OCI-LY1 (cell line): ENCODE results near the gene CCDC141.

Source experiments
- H2AFZ ChIP-seq: fragments of 200-600 bp; sonication (generic), shearing (Covaris generic); 2 replicates; pipeline ENCODE4 v1.6.0; 2014; ENCODE audit warnings: antibody characterized with exemption, mild to moderate bottlenecking, low read length
- H3F3A ChIP-seq: fragments of 200-600 bp; sonication (generic), shearing (Covaris generic); 2 replicates; pipeline ENCODE4 v1.6.0; 2014; ENCODE audit warnings: mild to moderate bottlenecking, antibody characterized with exemption, low read length, moderate library complexity; ENCODE audit not compliant: insufficient read depth
- H3K27ac ChIP-seq: fragments of 200-600 bp; sonication (generic); 2 replicates; pipeline ENCODE4 v1.5.1; 2014; ENCODE audit warnings: low read length, mixed run types, mild to moderate bottlenecking, low read depth; ENCODE audit not compliant: poor library complexity, severe bottlenecking
- H3K27me3 ChIP-seq: fragments of 200-600 bp; sonication (generic); 2 replicates; pipeline ENCODE4 v1.6.0; 2014; ENCODE audit warnings: antibody characterized with exemption, mild to moderate bottlenecking, low read length, moderate library complexity; ENCODE audit not compliant: insufficient read depth
- H3K36me3 ChIP-seq: fragments of 200-600 bp; sonication (generic); 2 replicates; pipeline ENCODE4 v1.6.1; 2014; ENCODE audit warnings: mild to moderate bottlenecking, antibody characterized with exemption, low read length, moderate library complexity, mixed read lengths; ENCODE audit not compliant: insufficient read depth
- H3K4me1 ChIP-seq: fragments of 200-600 bp; sonication (generic); 2 replicates; pipeline ENCODE4 v1.5.1; 2014; ENCODE audit warnings: mild to moderate bottlenecking, low read length, moderate library complexity; ENCODE audit not compliant: insufficient read depth, severe bottlenecking
- H3K4me2 ChIP-seq: fragments of 200-600 bp; sonication (generic), shearing (Covaris generic); 2 replicates; pipeline ENCODE4 v1.6.1; 2014; ENCODE audit warnings: low read length
- H3K4me3 ChIP-seq: fragments of 200-600 bp; sonication (generic); 2 replicates; pipeline ENCODE4 v1.5.1; 2014; ENCODE audit warnings: low read length, low read depth, mild to moderate bottlenecking, mixed read lengths; ENCODE audit not compliant: poor library complexity, severe bottlenecking
- H3K79me2 ChIP-seq: fragments of 200-600 bp; shearing (Covaris generic); 2 replicates; pipeline ENCODE4 v1.6.1; 2016; ENCODE audit warnings: mixed run types, low read length, mixed read lengths; ENCODE audit not compliant: insufficient read depth
- H3K9ac ChIP-seq: fragments of 200-600 bp; sonication (generic), shearing (Covaris generic); 2 replicates; pipeline ENCODE4 v1.6.1; 2014; ENCODE audit warnings: mild to moderate bottlenecking, low read length, mixed read lengths
- H3K9me2 ChIP-seq: fragments of 200-600 bp; sonication (generic), shearing (Covaris generic); 2 replicates; pipeline ENCODE4 v1.6.1; 2014; ENCODE audit warnings: low read depth, mild to moderate bottlenecking, low read length, mixed read lengths
- H3K9me3 ChIP-seq: fragments of 200-600 bp; shearing (Covaris generic); 2 replicates; pipeline ENCODE4 v1.6.1; 2014; ENCODE audit warnings: low read length, mixed read lengths
- H4K20me1 ChIP-seq: fragments of 200-600 bp; sonication (generic), shearing (Covaris generic); 2 replicates; pipeline ENCODE4 v1.6.0; 2016; ENCODE audit warnings: mild to moderate bottlenecking, low read length; ENCODE audit not compliant: insufficient read depth
- EZH2 ChIP-seq: fragments of 200-600 bp; sonication (generic), shearing (Covaris generic); IDR thresholded peaks from 2 replicates; pipeline ENCODE4 v1.8.0; 2017; ENCODE audit warnings: borderline replicate concordance, mixed run types, mild to moderate bottlenecking, antibody characterized with exemption, low read length, moderate library complexity, mixed read lengths
- TF ChIP-seq, protein P1 (sequence below): fragments of 200-600 bp; sonication (generic), shearing (Covaris generic); IDR thresholded peaks from 2 replicates; pipeline ENCODE4 v1.5.1; 2017; ENCODE audit warnings: mild to moderate bottlenecking, antibody characterized with exemption, low read length, moderate library complexity, mixed read lengths

CCDC141 gene

DNA sequence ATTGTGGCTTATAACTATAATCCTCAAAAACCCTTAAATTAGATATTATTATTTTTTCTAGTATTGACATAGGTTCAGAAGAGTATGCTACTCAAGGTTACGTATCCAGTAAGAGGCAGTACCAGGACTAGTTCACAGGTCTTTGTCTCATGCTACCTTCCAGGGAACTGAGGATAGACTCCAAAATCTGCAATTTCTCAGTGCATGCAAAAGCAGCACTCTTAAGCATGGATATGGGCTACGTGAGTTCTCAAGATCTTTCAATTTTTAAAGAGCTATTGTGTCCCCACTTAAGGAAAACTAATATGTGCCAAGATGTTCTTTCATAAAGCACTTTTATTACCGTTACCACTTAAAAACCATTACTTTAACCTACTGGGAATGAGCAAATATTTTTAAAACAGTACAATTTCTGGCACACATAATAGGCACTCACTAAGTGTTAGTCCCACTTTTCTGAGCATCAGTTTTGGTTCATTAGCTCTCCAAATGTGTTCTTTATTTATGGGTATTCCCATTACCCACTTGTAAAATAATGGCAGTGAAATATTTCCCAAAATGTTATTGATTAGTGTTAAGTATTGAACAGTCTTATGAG, 128.9 kb downstream of the CCDC141 start:
- H3K9me3 ChIP-seq: no peaks in the 10 kb centered on the region
- H3K27ac ChIP-seq: no peak overlapping the region
- H4K20me1 ChIP-seq: no peaks in the 10 kb centered on the region
- no peaks in the 10 kb centered on the region for H3K9me2 ChIP-seq
- no peaks in the 10 kb centered on the region; the same call in 1 of the 2 replicates for H3F3A ChIP-seq
- no peak overlapping the region for H2AFZ ChIP-seq
- no peak overlapping the region for H3K4me2 ChIP-seq
- H3K9ac ChIP-seq: no peak overlapping the region
- no peaks in the 10 kb centered on the region for H3K36me3 ChIP-seq
- no peak overlapping the region for H3K4me3 ChIP-seq
- H3K27me3 ChIP-seq: no peaks in the 10 kb centered on the region
- H3K4me1 ChIP-seq: peaks cover 12% of the 10 kb centered on the region
- no peaks in the 10 kb centered on the region for H3K79me2 ChIP-seq
- TF ChIP-seq, protein P1, sequence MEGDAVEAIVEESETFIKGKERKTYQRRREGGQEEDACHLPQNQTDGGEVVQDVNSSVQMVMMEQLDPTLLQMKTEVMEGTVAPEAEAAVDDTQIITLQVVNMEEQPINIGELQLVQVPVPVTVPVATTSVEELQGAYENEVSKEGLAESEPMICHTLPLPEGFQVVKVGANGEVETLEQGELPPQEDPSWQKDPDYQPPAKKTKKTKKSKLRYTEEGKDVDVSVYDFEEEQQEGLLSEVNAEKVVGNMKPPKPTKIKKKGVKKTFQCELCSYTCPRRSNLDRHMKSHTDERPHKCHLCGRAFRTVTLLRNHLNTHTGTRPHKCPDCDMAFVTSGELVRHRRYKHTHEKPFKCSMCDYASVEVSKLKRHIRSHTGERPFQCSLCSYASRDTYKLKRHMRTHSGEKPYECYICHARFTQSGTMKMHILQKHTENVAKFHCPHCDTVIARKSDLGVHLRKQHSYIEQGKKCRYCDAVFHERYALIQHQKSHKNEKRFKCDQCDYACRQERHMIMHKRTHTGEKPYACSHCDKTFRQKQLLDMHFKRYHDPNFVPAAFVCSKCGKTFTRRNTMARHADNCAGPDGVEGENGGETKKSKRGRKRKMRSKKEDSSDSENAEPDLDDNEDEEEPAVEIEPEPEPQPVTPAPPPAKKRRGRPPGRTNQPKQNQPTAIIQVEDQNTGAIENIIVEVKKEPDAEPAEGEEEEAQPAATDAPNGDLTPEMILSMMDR: no peak
- no peak for TF ChIP-seq EZH2

GRCh38 chr2:178917555-178917954, 132.4 kb downstream of the CCDC141 start:
- TF ChIP-seq, protein P1: no peak
- TF ChIP-seq EZH2: no peak
- H3K27ac ChIP-seq: no peak overlapping the region
- H3K9me2 ChIP-seq: no peaks in the 10 kb centered on the region

GRCh38 chr2:178915423-178916173, 134.3 kb downstream of the CCDC141 start:
- no peaks in the 10 kb centered on the region for H3F3A ChIP-seq

More at GRCh38 chr2:178917555-178917954, 132.4 kb downstream of the CCDC141 start:
- H3K9ac ChIP-seq: no peak overlapping the region
- H3K4me2 ChIP-seq: no peak overlapping the region
- H3K9me3 ChIP-seq: no peaks in the 10 kb centered on the region
- no peaks in the 10 kb centered on the region for H4K20me1 ChIP-seq
- H3K4me3 ChIP-seq: no peak overlapping the region
- H3F3A ChIP-seq: no peaks in the 10 kb centered on the region; the same call in 1 of the 2 replicates
- H2AFZ ChIP-seq: no peak overlapping the region
- peaks cover 12% of the 10 kb centered on the region for H3K4me1 ChIP-seq
- no peaks in the 10 kb centered on the region for H3K79me2 ChIP-seq
- no peaks in the 10 kb centered on the region for H3K36me3 ChIP-seq
- H3K27me3 ChIP-seq: no peaks in the 10 kb centered on the region

More at GRCh38 chr2:178915423-178916173, 134.3 kb downstream of the CCDC141 start:
- H3K4me2 ChIP-seq: no peak overlapping the region
- no peak overlapping the region for H3K9ac ChIP-seq
- no peaks in the 10 kb centered on the region for H3K27me3 ChIP-seq
- H3K4me1 ChIP-seq: peaks cover 12% of the 10 kb centered on the region
- no peaks in the 10 kb centered on the region for H4K20me1 ChIP-seq
- no peaks in the 10 kb centered on the region for H3K36me3 ChIP-seq
- no peak overlapping the region for H2AFZ ChIP-seq
- no peak for TF ChIP-seq EZH2
- TF ChIP-seq, protein P1: no peak
- H3K4me3 ChIP-seq: no peak overlapping the region
- H3K79me2 ChIP-seq: no peaks in the 10 kb centered on the region
- no peaks in the 10 kb centered on the region for H3K9me2 ChIP-seq
- H3K27ac ChIP-seq: no peak overlapping the region
- no peaks in the 10 kb centered on the region for H3K9me3 ChIP-seq
